Ascending aorta (tissue), 2 donors: ENCODE results near the gene RIMS1. TPM values are rescaled to one million over a fixed set of nuclear protein-coding genes. Genes with fewer than 3 reads are reported as not detected.

Experiments used
- DNase-seq, 2 donors: peaks; one replicate each; pipeline ENCODE4 v3.0.0-alpha.2; 2019; ENCODE audit warnings: low spot score in 2 of 2
- H3K27ac ChIP-seq, 2 donors: fragments of 200-600 bp; sonication (generic); one replicate each; pipeline ENCODE4 v1.5.1; 2016 to 2017; ENCODE audit warnings: mild to moderate bottlenecking in 1 of 2
- H3K27me3 ChIP-seq: fragments of 200-600 bp; sonication (generic); one replicate; pipeline ENCODE4 v1.5.1; 2017
- H3K36me3 ChIP-seq, 2 donors: fragments of 200-600 bp; sonication (generic); one replicate each; pipeline ENCODE4 v1.5.1; 2016
- H3K4me1 ChIP-seq, 2 donors: fragments of 200-600 bp; sonication (generic); one replicate each; pipeline ENCODE4 v1.5.1; 2016 to 2017; ENCODE audit warnings: mild to moderate bottlenecking in 1 of 2
- H3K4me3 ChIP-seq, 2 donors: fragments of 200-600 bp; sonication (generic); one replicate each; pipeline ENCODE4 v1.5.1; 2016 to 2017; ENCODE audit warnings: mild to moderate bottlenecking in 1 of 2
- H3K9me3 ChIP-seq, 2 donors: fragments of 200-600 bp; sonication (generic); one replicate each; pipeline ENCODE4 v1.5.1; 2016
- CTCF ChIP-seq, 3 experiments: fragments of 200-600 bp in 2 of 3; fragments of 450-650 bp in 1 of 3; sonication (generic) in 2 of 3; IDR thresholded peaks; one replicate each; pipeline ENCODE4 v1.5.1; 2016 to 2019; ENCODE audit warnings: antibody characterized with exemption in 3 of 3, mild to moderate bottlenecking in 1 of 3, moderate library complexity in 1 of 3
- intact Hi-C: fragments of 100-400 bp; cut with DNase I; formaldehyde crosslinking; loops from one replicate; pipeline ENCODE4 v1.15.1; 2023
- total RNA-seq: library from RNA; depleted of rRNA; stranded (reverse); fragments of >200 nt; gene quantifications from one replicate; pipeline ENCODE4 v1.1.0, GENCODE V29; 2016

Gene RIMS1
- total RNA-seq, 1 donor from 2014 or later: not detected

DNA sequence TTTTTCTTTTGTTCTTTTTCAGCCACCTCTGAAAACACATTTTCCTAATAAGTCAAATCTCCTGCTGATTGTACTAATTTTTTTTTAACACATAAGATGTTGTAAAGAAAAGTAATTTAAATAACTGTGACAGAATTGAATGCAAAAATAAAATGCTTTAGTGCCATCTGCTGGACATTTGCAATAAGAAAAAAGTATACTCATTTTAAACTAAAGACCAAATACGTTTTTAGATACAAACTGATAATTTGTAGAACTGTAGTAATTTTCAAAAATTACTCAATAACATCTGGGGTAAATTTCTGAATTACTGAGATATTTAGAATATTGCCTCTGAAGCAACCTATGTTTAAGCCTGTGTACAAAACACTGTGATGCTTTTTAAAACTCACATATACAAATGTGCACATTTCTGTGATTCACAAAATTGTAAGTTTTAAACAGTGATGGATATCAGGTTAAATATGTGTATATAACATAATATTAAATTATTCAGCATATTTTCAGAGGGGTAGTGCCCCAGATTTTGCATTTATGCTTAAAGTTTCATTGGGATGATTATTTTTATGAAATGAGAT lies 198.7 kb downstream of the RIMS1 start:
- no peak for DNase-seq
- TF ChIP-seq CTCF (IDR thresholded peaks at IDR 0.05): peak in 2 of 3 experiments; percentile 36 to 60
- H3K4me1 ChIP-seq: no peaks in the 10 kb centered on the region
- H3K4me3 ChIP-seq: no peak overlapping the region
- no peak overlapping the region for H3K27ac ChIP-seq
- intact Hi-C loops: loop anchor here (2.0 to 10.0 kb wide), 3 partner anchors 463 to 700 kb away; no protein-coding TSS in a partner anchor
- no peaks in the 10 kb centered on the region for H3K9me3 ChIP-seq
- no peaks in the 10 kb centered on the region for H3K27me3 ChIP-seq
- no peaks in the 10 kb centered on the region for H3K36me3 ChIP-seq

- DNase-seq: no peak
- Histone ChIP-seq H3K4me3 (no peak overlapping the region), H3K27me3 (no peaks in the 10 kb centered on the region), H3K9me3 (no peaks in the 10 kb centered on the region), H3K36me3 (no peaks in the 10 kb centered on the region), H3K4me1 (no peaks in the 10 kb centered on the region), H3K27ac (no peak overlapping the region)
- no peak for TF ChIP-seq CTCF (IDR thresholded peaks at IDR 0.05)
- intact Hi-C loops: no loop called here
Measured at GRCh38 chr6:72094506-72094905, 208.2 kb downstream of the RIMS1 start.

DNA sequence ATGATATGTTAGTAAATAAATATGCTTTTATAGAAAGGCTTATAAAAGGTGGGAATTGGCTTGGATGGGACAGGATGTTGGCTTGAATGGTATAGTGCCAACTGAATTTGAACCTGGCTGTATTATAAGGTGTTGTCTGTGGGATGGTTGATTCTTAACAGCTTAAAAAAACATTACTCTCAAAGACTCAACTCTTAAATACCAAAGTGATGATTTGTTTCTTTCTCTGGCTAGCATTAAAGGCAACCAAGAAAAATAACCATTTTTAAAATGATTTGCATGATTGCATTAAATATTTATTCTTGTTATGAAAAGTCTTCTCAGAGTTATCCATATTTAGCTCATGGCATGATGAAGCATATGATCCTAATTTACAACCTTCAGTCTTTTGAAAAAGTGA lies 216.2 kb downstream of the RIMS1 start:
- Histone ChIP-seq H3K9me3 (no peaks in the 10 kb centered on the region), H3K27ac (no peak overlapping the region), H3K4me3 (no peak overlapping the region), H3K36me3 (no peaks in the 10 kb centered on the region), H3K4me1 (no peaks in the 10 kb centered on the region), H3K27me3 (no peaks in the 10 kb centered on the region)
- intact Hi-C loops: no loop called here
- no peak for TF ChIP-seq CTCF (IDR thresholded peaks at IDR 0.05)
- no peak for DNase-seq

GRCh38 chr6:72111611-72112010 lies 225.3 kb downstream of the RIMS1 start:
- TF ChIP-seq CTCF (IDR thresholded peaks at IDR 0.05): no peak
- Histone ChIP-seq H3K36me3 (no peaks in the 10 kb centered on the region), H3K27me3 (no peaks in the 10 kb centered on the region), H3K4me3 (no peak overlapping the region), H3K9me3 (no peaks in the 10 kb centered on the region), H3K27ac (no peak overlapping the region), H3K4me1 (no peaks in the 10 kb centered on the region)
- intact Hi-C loops: no loop called here
- DNase-seq: no peak

DNA sequence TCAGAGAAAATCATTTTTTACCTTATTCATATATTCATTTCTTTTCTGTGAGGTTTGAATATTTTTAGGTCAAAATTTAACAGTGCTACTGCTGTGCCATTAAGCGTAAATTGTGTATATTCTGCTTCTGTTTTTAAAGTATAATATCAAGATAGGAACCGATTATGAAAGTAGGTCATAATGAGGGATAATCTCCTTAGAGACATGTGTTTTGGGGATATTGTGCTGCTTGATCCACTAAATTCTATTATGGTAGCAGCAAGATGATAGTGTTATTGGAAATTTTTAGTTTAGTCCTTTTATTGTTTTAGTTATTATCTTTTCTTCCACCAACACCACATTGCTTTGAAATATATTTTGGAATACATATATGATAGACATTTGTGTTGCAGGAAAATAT lies 244.0 kb downstream of the RIMS1 start:
- Histone ChIP-seq H3K27me3 (no peaks in the 10 kb centered on the region), H3K4me1 (no peaks in the 10 kb centered on the region), H3K27ac (no peak overlapping the region), H3K9me3 (peaks cover 0 to 3% of the 10 kb centered on the region in 2 donors), H3K4me3 (no peak overlapping the region), H3K36me3 (no peaks in the 10 kb centered on the region)
- no peak for TF ChIP-seq CTCF (IDR thresholded peaks at IDR 0.05)
- intact Hi-C loops: no loop called here
- DNase-seq: no peak

- DNase-seq: no peak
- no peaks in the 10 kb centered on the region for H3K27me3 ChIP-seq
- intact Hi-C loops: no loop called here
- no peak overlapping the region for H3K4me3 ChIP-seq
- no peaks in the 10 kb centered on the region for H3K36me3 ChIP-seq
- H3K4me1 ChIP-seq: no peaks in the 10 kb centered on the region
- H3K27ac ChIP-seq: no peak overlapping the region
- no peak for TF ChIP-seq CTCF (IDR thresholded peaks at IDR 0.05)
- no peaks in the 10 kb centered on the region for H3K9me3 ChIP-seq
Measured at GRCh38 chr6:72132427-72132826, 246.1 kb downstream of the RIMS1 start.
